GM10248 (cell line): ENCODE measurements around the gene BTLA.
"Not testable (repeated sequence)": the region's sequence is repeated elsewhere in the genome, so short reads cannot be mapped to it uniquely, and the experiment has no call there.

Experiments used
- CTCF ChIA-PET: fragments of 300-600 bp; sonication (Branson Sonifier 250); formaldehyde crosslinking; extraction: SDS; loops from one replicate; lab custom pipeline; 2021; ENCODE audit warnings: antibody characterized with exemption; lab: Yijun Ruan, JAX
- POLR2A ChIA-PET: fragments of 350-650 bp; sonication (Branson Sonifier 250); formaldehyde crosslinking; extraction: SDS; loops from one replicate; lab custom pipeline; 2020; ENCODE audit warnings: antibody characterized with exemption; lab: Yijun Ruan, JAX
- DNase-seq: peaks from one replicate; pipeline ENCODE4 v3.0.0; 2012; ENCODE audit errors: extremely low spot score
- TF ChIP-seq, protein P1 (sequence below): IDR thresholded peaks from 2 replicates; pipeline ENCODE4 v1.5.1; 2012; ENCODE audit warnings: mild to moderate bottlenecking, low read depth; ENCODE audit errors: extremely low read depth, missing control alignments, control extremely low read depth

The BTLA gene

GRCh38 chr3:112470788-112471187 lies 28.5 kb downstream of the BTLA start:
- POLR2A ChIA-PET, result no interaction called here
- CTCF ChIA-PET, result interaction anchor here (1.0 kb wide), 1 partner anchor 16 kb away, joined by 3 read pairs; no protein-coding TSS in a partner anchor
- TF ChIP-seq, protein P1, sequence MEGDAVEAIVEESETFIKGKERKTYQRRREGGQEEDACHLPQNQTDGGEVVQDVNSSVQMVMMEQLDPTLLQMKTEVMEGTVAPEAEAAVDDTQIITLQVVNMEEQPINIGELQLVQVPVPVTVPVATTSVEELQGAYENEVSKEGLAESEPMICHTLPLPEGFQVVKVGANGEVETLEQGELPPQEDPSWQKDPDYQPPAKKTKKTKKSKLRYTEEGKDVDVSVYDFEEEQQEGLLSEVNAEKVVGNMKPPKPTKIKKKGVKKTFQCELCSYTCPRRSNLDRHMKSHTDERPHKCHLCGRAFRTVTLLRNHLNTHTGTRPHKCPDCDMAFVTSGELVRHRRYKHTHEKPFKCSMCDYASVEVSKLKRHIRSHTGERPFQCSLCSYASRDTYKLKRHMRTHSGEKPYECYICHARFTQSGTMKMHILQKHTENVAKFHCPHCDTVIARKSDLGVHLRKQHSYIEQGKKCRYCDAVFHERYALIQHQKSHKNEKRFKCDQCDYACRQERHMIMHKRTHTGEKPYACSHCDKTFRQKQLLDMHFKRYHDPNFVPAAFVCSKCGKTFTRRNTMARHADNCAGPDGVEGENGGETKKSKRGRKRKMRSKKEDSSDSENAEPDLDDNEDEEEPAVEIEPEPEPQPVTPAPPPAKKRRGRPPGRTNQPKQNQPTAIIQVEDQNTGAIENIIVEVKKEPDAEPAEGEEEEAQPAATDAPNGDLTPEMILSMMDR, result no peak
- DNase-seq, result no peak

GRCh38 chr3:112469671-112470070 lies 29.6 kb downstream of the BTLA start:
- CTCF ChIA-PET, result interaction anchor here (1.4 kb wide), 1 partner anchor 8 kb away, joined by 3 read pairs; no protein-coding TSS in a partner anchor

DNA sequence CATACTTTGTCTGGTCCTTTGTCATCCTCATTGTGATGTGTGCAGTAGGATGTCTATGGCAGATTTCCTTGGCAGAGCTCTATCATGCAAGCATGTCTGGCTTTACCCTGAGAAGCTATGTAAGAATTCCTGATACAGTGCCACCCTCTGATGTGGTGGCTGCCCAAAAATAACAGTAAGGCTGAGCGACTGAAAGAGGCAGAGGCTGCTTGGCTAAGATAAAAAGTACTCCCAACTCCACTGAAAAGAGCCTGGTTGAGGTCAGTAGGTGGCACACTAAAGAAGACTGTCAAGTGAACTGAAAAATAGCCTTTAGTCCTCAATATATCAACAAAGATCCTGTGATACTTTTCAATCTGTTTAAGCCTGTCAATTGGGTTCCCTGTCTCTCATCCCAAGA lies 31.7 kb downstream of the BTLA start:
- CTCF ChIA-PET, result interaction anchor here (0.9 to 2.3 kb wide), 5 partner anchors 21 to 330 kb away, joined by 3 to 7 read pairs (median 4); partner anchors contain the start of gene BTLA
- POLR2A ChIA-PET, result no interaction called here
- DNase-seq, result no peak
- TF ChIP-seq, protein P1, result peak; percentile 6

More at GRCh38 chr3:112469671-112470070, 29.6 kb downstream of the BTLA start:
- TF ChIP-seq, protein P1, result no peak
- no peak for DNase-seq
- POLR2A ChIA-PET, result no interaction called here

- DNase-seq, result no peak
- ChIA-PET CTCF (interaction anchor here (1.0 to 2.3 kb wide), 4 partner anchors 27 to 337 kb away, joined by 3 to 7 read pairs (median 4); partner anchors contain the start of gene BTLA), POLR2A (no interaction called here)
- TF ChIP-seq, protein P1, result no peak
Measured at GRCh38 chr3:112466020-112466419, 33.3 kb downstream of the BTLA start.

DNA sequence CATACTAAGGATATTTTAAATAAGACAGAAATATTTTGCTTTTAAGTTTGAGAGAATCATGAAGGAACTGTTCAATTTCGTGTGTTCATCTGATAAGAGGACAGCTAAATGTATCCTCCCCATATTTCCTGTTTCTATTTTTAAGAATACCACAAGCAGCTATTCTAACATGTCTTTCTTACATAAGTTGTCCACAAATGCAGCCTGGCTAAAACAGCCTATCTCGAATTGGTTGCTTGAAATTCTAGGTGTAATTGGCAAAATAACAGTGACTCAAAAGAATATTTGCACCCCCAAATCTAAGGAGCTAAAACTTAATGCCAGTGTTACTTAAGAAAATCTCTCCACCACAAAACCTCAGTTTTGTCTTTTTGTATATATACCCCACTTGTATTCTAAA lies 35.0 kb downstream of the BTLA start:
- CTCF ChIA-PET, result interaction anchor here (0.9 to 1.8 kb wide), 9 partner anchors 8 to 327 kb away, joined by 3 to 8 read pairs (median 4); no protein-coding TSS in a partner anchor

GRCh38 chr3:112463250-112463649 lies 36.0 kb downstream of the BTLA start:
- POLR2A ChIA-PET, result no interaction called here
- CTCF ChIA-PET, result interaction anchor here (1.6 to 1.8 kb wide), 2 partner anchors 10 to 326 kb away, joined by 4 to 8 read pairs; no protein-coding TSS in a partner anchor
- DNase-seq, result no peak
- TF ChIP-seq, protein P1, result no peak

More for the DNA sequence above, 35.0 kb downstream of the BTLA start:
- DNase-seq, result peak; percentile 31
- POLR2A ChIA-PET, result interaction anchor here (0.7 to 1.1 kb wide), 2 partner anchors 14 to 347 kb away, joined by 3 to 4 read pairs; no protein-coding TSS in a partner anchor
- TF ChIP-seq, protein P1, result no peak

GRCh38 chr3:112461787-112462186 lies 37.5 kb downstream of the BTLA start:
- DNase-seq, POLR2A ChIA-PET: not testable (repeated sequence)
- CTCF ChIA-PET, result interaction anchor here (1.7 kb wide), 1 partner anchor 13 kb away, joined by 4 read pairs; no protein-coding TSS in a partner anchor
